GM12874 (cell line): ENCODE measurements around the gene ARHGAP23.

Experiments
- TF ChIP-seq, protein P1 (sequence below): IDR thresholded peaks from 2 replicates; pipeline ENCODE4 v1.5.1; 2011; ENCODE audit warnings: low read depth, mild to moderate bottlenecking, control low read depth, low read length, moderate library complexity; ENCODE audit not compliant: insufficient read depth

The ARHGAP23 gene, protein sequence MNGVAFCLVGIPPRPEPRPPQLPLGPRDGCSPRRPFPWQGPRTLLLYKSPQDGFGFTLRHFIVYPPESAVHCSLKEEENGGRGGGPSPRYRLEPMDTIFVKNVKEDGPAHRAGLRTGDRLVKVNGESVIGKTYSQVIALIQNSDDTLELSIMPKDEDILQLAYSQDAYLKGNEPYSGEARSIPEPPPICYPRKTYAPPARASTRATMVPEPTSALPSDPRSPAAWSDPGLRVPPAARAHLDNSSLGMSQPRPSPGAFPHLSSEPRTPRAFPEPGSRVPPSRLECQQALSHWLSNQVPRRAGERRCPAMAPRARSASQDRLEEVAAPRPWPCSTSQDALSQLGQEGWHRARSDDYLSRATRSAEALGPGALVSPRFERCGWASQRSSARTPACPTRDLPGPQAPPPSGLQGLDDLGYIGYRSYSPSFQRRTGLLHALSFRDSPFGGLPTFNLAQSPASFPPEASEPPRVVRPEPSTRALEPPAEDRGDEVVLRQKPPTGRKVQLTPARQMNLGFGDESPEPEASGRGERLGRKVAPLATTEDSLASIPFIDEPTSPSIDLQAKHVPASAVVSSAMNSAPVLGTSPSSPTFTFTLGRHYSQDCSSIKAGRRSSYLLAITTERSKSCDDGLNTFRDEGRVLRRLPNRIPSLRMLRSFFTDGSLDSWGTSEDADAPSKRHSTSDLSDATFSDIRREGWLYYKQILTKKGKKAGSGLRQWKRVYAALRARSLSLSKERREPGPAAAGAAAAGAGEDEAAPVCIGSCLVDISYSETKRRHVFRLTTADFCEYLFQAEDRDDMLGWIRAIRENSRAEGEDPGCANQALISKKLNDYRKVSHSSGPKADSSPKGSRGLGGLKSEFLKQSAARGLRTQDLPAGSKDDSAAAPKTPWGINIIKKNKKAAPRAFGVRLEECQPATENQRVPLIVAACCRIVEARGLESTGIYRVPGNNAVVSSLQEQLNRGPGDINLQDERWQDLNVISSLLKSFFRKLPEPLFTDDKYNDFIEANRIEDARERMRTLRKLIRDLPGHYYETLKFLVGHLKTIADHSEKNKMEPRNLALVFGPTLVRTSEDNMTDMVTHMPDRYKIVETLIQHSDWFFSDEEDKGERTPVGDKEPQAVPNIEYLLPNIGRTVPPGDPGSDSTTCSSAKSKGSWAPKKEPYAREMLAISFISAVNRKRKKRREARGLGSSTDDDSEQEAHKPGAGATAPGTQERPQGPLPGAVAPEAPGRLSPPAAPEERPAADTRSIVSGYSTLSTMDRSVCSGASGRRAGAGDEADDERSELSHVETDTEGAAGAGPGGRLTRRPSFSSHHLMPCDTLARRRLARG (N-terminal part only)

DNA sequence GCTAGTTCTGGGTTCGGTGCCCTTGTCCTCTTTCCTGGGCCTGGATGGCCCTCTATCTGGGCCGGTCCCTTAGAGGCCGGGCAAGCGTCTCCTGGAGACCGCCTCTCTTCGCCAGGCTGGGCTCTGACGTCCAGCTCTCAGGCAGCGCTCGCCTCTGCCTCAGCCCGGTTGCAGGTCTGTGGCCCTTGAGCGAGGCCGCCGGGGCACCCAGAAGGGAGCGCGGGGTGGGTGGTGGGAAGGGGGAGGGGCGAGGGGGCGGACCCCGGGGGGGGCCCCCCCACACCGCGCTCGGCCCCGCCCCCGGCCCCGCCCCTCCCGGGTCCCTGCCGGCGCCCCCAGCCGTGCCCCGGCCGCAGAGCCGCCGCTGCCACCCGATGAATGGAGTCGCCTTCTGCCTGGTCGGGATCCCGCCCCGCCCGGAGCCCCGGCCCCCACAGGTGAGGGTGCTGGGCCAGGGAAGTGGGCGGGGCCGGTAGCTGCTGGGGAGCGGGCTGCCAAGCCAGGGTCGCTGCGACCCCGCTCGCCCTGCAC lies at the start of gene ARHGAP23:
TSS of gene ARHGAP23 (plus strand) at position 353 of the 531 bp plus-strand sequence. CDS start at position 375, 22 bp downstream.
- TF ChIP-seq, protein P1, sequence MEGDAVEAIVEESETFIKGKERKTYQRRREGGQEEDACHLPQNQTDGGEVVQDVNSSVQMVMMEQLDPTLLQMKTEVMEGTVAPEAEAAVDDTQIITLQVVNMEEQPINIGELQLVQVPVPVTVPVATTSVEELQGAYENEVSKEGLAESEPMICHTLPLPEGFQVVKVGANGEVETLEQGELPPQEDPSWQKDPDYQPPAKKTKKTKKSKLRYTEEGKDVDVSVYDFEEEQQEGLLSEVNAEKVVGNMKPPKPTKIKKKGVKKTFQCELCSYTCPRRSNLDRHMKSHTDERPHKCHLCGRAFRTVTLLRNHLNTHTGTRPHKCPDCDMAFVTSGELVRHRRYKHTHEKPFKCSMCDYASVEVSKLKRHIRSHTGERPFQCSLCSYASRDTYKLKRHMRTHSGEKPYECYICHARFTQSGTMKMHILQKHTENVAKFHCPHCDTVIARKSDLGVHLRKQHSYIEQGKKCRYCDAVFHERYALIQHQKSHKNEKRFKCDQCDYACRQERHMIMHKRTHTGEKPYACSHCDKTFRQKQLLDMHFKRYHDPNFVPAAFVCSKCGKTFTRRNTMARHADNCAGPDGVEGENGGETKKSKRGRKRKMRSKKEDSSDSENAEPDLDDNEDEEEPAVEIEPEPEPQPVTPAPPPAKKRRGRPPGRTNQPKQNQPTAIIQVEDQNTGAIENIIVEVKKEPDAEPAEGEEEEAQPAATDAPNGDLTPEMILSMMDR = no peak

DNA sequence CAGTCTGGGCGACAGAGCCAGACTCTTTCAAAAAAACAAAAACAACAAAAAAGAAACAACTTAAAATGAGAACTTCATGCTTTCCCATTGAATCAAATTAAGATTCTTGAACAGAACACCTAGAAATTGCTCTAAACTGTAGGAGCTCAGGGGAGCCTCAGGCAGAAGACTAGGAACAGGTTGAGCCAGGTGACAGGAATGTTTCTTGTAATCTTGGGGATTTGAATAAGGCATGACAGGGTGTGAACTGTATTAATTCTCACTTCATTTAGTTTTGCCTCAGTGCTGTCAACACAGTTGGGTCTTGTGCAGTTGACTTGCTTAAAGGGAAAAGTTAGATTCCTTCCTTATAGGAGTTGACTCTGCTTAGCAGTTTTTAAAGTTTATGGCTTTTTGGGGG lies 48.8 kb upstream of the ARHGAP23 start:
- TF ChIP-seq, protein P1 = no peak

DNA sequence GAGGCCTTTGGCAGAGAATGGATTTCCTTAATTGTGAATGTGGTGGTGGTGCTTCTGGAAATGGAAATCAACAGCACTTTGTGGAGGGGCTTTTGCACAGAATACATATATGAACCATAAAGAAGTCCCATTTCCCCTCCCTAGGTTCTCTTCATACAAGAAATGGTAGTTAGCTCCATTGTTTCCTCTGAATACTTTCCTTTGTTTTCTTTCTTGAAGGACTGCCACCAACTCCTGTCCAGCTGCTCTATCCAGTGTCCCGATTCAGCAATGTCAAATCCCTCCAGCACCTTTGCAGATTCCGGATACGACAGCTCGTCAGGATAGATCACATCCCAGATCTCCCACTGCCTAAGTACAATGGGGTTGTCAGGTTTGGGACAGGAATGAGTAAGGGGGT lies 33.2 kb upstream of the ARHGAP23 start:
- TF ChIP-seq, protein P1 = no peak

DNA sequence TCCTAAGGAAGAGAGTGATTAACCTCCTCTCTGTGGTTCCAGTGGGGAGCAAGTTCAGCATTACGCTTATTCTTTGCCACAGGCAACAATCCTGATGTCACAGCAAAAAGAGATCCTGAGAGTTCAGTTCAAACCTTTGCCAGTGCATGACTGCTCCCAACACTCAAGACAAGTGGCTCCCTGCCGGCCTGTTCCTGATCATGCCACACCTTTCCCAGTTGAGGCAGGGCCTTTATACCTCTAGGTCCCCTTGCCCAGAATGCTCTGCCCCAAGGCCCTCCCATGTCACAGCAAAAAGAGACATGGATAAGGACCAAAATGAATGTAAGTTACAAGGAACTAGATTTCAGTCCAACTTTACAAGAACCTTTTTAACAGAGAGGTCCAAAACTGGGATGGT lies 31.0 kb upstream of the ARHGAP23 start:
- TF ChIP-seq, protein P1 = no peak

DNA sequence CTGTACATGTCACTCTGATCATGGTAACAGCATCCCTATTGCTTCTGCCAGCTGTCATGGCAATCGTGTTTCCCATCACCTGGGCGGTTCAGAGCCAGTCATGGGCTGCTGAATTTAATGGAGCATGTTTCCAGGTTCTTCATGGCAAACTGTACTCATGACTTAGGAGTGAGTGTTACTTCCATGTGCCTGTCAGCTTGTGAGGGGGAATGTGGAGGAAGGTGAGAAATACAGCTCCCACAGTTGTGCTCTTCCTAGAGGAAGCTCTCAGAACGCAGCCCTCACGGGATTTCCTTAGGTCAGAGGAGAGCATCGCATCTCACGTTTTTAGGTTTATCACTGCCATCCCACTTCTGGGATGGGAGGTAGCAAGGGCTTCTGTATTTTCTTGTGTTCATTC lies 28.0 kb upstream of the ARHGAP23 start:
- TF ChIP-seq, protein P1 = no peak

DNA sequence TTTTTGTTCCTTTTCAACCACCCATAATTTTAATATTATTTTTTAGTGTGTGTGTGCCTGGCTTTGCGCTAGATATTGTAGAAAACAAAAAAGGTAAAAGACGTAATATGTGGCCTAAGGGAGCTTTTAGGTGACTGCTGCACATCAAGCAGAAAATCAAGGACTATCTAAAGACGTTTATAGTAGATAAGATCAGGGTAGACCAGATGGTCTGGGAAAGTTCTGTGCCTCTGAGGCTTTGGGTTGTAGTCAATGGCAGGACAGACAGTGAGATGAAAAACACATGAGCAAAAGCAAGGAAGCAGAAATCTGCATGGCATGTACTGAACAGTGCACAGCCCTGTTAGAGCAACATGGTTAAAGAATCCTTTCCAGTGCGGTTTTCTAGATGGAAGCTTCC lies 26.8 kb upstream of the ARHGAP23 start:
- TF ChIP-seq, protein P1 = no peak
